HepG2 (cell line): Measurements from ENCODE around the gene HEMK1. TPM values are rescaled to one million over a fixed set of nuclear protein-coding genes. Genes with fewer than 3 reads are reported as not detected.
A peak's percentile ranks its signal among the peaks of the same experiment; 100 is the strongest.

Experiments used
- AKAP8 ChIP-seq: sonication (generic); formaldehyde crosslinking; IDR thresholded peaks from 2 replicates; pipeline ENCODE4 v1.5.1; 2020; ENCODE audit warnings: mild to moderate bottlenecking, missing genetic modification reagents
- BRD4 ChIP-seq: sonication (generic); formaldehyde crosslinking; IDR thresholded peaks from 2 replicates; pipeline ENCODE4 v1.4.0; 2020; ENCODE audit warnings: missing genetic modification reagents
- CAMTA2 ChIP-seq: sonication (generic); formaldehyde crosslinking; IDR thresholded peaks from 2 replicates; pipeline ENCODE4 v1.4.0; 2020; ENCODE audit warnings: mild to moderate bottlenecking, missing genetic modification reagents, borderline replicate concordance
- FOXA1 ChIP-seq, 2 experiments: fragments of 450-650 bp in 1 of 2; sonication (generic) in 1 of 2; formaldehyde crosslinking in 1 of 2; IDR thresholded peaks; 2 replicates each; pipeline versions ENCODE4 v1.4.0 to v1.6.1; 2016 to 2020; ENCODE audit warnings: missing genetic modification reagents in 1 of 2
- KLF9 ChIP-seq: IDR thresholded peaks from 2 replicates; pipeline ENCODE4 v1.6.1; 2016; ENCODE audit warnings: low read depth
- MED13 ChIP-seq: sonication (generic); formaldehyde crosslinking; IDR thresholded peaks from 2 replicates; pipeline ENCODE4 v1.5.0; 2020; ENCODE audit warnings: missing genetic modification reagents
- MEIS2 ChIP-seq: sonication (generic); formaldehyde crosslinking; IDR thresholded peaks from 2 replicates; pipeline ENCODE4 v1.9.0; 2021; ENCODE audit warnings: mild to moderate bottlenecking, missing genetic modification reagents
- SETDB1 ChIP-seq: sonication (generic); formaldehyde crosslinking; IDR thresholded peaks from 2 replicates; pipeline ENCODE4 v1.5.1; 2020; ENCODE audit warnings: missing genetic modification reagents, mild to moderate bottlenecking, borderline replicate concordance
- SMAD9 ChIP-seq: sonication (generic); formaldehyde crosslinking; IDR thresholded peaks from 2 replicates; pipeline ENCODE4 v1.5.1; 2020; ENCODE audit warnings: mild to moderate bottlenecking, missing genetic modification reagents
- SP2 ChIP-seq: sonication (generic); formaldehyde crosslinking; IDR thresholded peaks from 2 replicates; pipeline ENCODE4 v1.5.1; 2020; ENCODE audit warnings: mild to moderate bottlenecking, missing genetic modification reagents
- YY1 ChIP-seq: IDR thresholded peaks from 2 replicates; pipeline ENCODE4 v1.6.1; 2011; ENCODE audit warnings: low read length, low read depth, moderate library complexity, mild to moderate bottlenecking; ENCODE audit not compliant: insufficient read depth, insufficient replicate concordance
- ZBTB8A ChIP-seq: sonication (generic); formaldehyde crosslinking; IDR thresholded peaks from 2 replicates; pipeline ENCODE4 v1.4.0; 2020; ENCODE audit warnings: mild to moderate bottlenecking, low read depth, missing genetic modification reagents, borderline replicate concordance
- ZKSCAN1 ChIP-seq: fragments of 150-350 bp; IDR thresholded peaks from 2 replicates; pipeline ENCODE4 v1.6.1; 2014; ENCODE audit warnings: low read length
- ZNF260 ChIP-seq: sonication (generic); formaldehyde crosslinking; IDR thresholded peaks from 2 replicates; pipeline ENCODE4 v1.4.0; 2020; ENCODE audit warnings: missing genetic modification reagents, low read depth, mild to moderate bottlenecking, borderline replicate concordance
- ZNF33B ChIP-seq: sonication (generic); formaldehyde crosslinking; IDR thresholded peaks from 2 replicates; pipeline ENCODE4 v1.5.1; 2020; ENCODE audit warnings: mild to moderate bottlenecking, missing genetic modification reagents
- ZNF468 ChIP-seq: sonication (generic); formaldehyde crosslinking; IDR thresholded peaks from 2 replicates; pipeline ENCODE4 v1.8.0; 2022; ENCODE audit warnings: mild to moderate bottlenecking, moderate library complexity, missing genetic modification reagents
- ZNF570 ChIP-seq: sonication (generic); formaldehyde crosslinking; IDR thresholded peaks from 2 replicates; pipeline ENCODE4 v1.4.0; 2020; ENCODE audit warnings: mild to moderate bottlenecking, missing genetic modification reagents, borderline replicate concordance
- polyA plus RNA-seq, 8 experiments: library from polyadenylated mRNA; depleted of rRNA in 3 of 8; stranded (reverse) in 7 of 8; unstranded in 1 of 8; fragments of >200 nt; fragmentation: Illumina TruSeq in 4 of 8; extraction: Trizol in 4 of 8; gene quantifications; 2 replicates each; pipeline versions ENCODE4 v1.2.1 to v1.2.3, GENCODE V29; 2011 to 2016; ENCODE audit warnings: low read depth in 4 of 8, missing spikeins in 1 of 8, mixed read lengths in 1 of 8; ENCODE audit not compliant: insufficient read depth in 1 of 8
- total RNA-seq, 5 experiments: library from RNA; depleted of rRNA; stranded (reverse); fragments of >200 nt; fragmentation: Illumina TruSeq; extraction: Trizol; gene quantifications; 2 replicates each; pipeline ENCODE4 v1.2.3, GENCODE V29; 2016; ENCODE audit warnings: low read depth in 1 of 5
- TF ChIP-seq, protein P1 (sequence below): sonication (generic); formaldehyde crosslinking; IDR thresholded peaks from 2 replicates; pipeline ENCODE4 v1.4.0; 2020; ENCODE audit warnings: missing genetic modification reagents
- TF ChIP-seq, protein P2 (sequence below): sonication (generic); formaldehyde crosslinking; IDR thresholded peaks from 2 replicates; pipeline ENCODE4 v1.5.0; 2020; ENCODE audit warnings: missing genetic modification reagents
- TF ChIP-seq, protein P3 (sequence below): sonication (generic); formaldehyde crosslinking; IDR thresholded peaks from 2 replicates; pipeline ENCODE4 v1.4.0; 2020; ENCODE audit warnings: missing genetic modification reagents; ENCODE audit errors: not compliant biosample characterization
- TF ChIP-seq, protein P4 (sequence below): sonication (generic); IDR thresholded peaks from 2 replicates; pipeline ENCODE4 v1.6.1; 2016; ENCODE audit warnings: low read depth, borderline replicate concordance
- TF ChIP-seq, protein P5 (sequence below), 2 experiments: IDR thresholded peaks; 2 replicates each; pipeline ENCODE4 v1.6.1; 2011 to 2012; ENCODE audit warnings: low read length in 2 of 2, borderline replicate concordance in 1 of 2, low read depth in 1 of 2, mild to moderate bottlenecking in 1 of 2, moderate library complexity in 1 of 2

The HEMK1 gene
- total and polyA plus RNA-seq, 2 of the 13 experiments (the other 11 are each of a cell fraction or from before 2014, with no cell fraction given) = 9.8 to 12.6 TPM

DNA sequence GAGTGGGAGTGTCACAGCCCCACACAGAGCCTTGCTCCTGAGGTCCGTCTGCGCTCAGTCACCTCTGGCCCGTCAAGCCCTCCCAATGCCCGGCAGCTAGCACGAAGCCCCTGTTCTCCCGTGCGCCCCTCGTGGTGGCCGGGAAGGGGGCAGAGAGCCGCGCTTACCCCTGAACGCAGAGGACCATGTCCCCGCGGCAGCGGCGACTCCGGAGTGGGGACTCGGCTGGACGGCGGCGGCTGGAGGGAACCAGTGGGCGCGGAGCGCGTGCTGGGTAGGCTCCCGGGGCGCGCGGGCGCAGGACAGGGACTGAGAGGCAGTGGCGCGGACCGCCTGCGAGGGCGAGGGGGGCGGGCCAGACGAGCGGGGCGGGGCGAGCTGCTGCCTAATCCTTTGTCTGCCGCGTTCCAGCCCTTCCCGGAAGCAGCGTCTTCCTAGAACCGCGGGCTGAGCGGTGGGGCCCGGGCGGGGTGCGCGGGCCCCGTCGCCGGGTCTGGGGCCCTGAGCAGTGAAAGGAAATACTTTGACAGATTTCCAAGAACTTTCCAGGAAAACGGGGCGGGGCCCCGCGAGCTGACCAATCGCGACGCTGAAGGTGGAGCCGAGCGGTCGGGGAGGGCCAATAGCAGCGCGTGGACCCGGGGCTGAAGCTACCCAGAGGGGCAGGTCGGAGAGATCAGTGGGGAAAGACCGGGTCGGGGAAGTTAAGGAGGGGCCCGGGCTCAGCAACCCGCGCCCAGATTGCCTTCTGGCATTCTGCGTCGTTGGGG, 42.3 kb downstream of the HEMK1 start, which contains the start of gene CISH (continued):
- TF ChIP-seq ZNF260 (CRISPR knock-in tag) (no peak), MED13 (no peak; the same call in 1 of the 2 replicates), KLF9 (CRISPR knock-in tag) (no peak), SMAD9 (CRISPR knock-in tag) (0 out of 2 replicates have a peak, but pooled peaks have one; percentile 87), AKAP8 (CRISPR knock-in tag) (no peak; the same call in 1 of the 2 replicates), SETDB1 (CRISPR knock-in tag) (no peak), MEIS2 (CRISPR knock-in tag) (no peak; the same call in none of the 2 replicates), ZKSCAN1 (no peak), ZNF468 (CRISPR knock-in tag) (no peak), ZNF33B (CRISPR knock-in tag) (peak; percentile 94; the same call in 1 of the 2 replicates), YY1 (no peak), ZBTB8A (peak; percentile 78; the same call in 1 of the 2 replicates), CAMTA2 (CRISPR knock-in tag) (no peak; the same call in 1 of the 2 replicates), BRD4 (CRISPR knock-in tag) (no peak), SP2 (CRISPR knock-in tag) (peak; percentile 70), ZNF570 (CRISPR knock-in tag) (0 out of 2 replicates have a peak, but pooled peaks have one; percentile 88), FOXA1 (IDR thresholded peaks at IDR 0.05) (no peak), FOXA1 (CRISPR knock-in tag; IDR thresholded peaks at IDR 0.05) (no peak)
- TF ChIP-seq, protein P1, sequence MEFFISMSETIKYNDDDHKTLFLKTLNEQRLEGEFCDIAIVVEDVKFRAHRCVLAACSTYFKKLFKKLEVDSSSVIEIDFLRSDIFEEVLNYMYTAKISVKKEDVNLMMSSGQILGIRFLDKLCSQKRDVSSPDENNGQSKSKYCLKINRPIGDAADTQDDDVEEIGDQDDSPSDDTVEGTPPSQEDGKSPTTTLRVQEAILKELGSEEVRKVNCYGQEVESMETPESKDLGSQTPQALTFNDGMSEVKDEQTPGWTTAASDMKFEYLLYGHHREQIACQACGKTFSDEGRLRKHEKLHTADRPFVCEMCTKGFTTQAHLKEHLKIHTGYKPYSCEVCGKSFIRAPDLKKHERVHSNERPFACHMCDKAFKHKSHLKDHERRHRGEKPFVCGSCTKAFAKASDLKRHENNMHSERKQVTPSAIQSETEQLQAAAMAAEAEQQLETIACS = peak; percentile 80
- TF ChIP-seq, protein P2, sequence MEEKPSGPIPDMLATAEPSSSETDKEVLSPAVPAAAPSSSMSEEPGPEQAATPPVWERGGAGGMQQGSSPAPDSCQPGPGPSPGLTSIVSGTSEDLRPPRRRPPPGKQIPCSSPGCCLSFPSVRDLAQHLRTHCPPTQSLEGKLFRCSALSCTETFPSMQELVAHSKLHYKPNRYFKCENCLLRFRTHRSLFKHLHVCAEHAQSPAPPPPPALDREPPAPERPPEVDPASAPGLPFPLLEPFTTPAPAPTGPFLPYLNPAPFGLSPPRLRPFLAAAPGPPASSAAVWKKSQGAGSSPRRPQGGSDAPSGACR = no peak
- TF ChIP-seq, protein P3, sequence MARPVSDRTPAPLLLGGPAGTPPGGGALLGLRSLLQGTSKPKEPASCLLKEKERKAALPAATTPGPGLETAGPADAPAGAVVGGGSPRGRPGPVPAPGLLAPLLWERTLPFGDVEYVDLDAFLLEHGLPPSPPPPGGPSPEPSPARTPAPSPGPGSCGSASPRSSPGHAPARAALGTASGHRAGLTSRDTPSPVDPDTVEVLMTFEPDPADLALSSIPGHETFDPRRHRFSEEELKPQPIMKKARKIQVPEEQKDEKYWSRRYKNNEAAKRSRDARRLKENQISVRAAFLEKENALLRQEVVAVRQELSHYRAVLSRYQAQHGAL (CRISPR knock-in tag) = no peak
- TF ChIP-seq, protein P4, sequence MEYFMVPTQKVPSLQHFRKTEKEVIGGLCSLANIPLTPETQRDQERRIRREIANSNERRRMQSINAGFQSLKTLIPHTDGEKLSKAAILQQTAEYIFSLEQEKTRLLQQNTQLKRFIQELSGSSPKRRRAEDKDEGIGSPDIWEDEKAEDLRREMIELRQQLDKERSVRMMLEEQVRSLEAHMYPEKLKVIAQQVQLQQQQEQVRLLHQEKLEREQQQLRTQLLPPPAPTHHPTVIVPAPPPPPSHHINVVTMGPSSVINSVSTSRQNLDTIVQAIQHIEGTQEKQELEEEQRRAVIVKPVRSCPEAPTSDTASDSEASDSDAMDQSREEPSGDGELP = peak; percentile 49; the same call in 1 of the 2 replicates
- TF ChIP-seq, protein P5, sequence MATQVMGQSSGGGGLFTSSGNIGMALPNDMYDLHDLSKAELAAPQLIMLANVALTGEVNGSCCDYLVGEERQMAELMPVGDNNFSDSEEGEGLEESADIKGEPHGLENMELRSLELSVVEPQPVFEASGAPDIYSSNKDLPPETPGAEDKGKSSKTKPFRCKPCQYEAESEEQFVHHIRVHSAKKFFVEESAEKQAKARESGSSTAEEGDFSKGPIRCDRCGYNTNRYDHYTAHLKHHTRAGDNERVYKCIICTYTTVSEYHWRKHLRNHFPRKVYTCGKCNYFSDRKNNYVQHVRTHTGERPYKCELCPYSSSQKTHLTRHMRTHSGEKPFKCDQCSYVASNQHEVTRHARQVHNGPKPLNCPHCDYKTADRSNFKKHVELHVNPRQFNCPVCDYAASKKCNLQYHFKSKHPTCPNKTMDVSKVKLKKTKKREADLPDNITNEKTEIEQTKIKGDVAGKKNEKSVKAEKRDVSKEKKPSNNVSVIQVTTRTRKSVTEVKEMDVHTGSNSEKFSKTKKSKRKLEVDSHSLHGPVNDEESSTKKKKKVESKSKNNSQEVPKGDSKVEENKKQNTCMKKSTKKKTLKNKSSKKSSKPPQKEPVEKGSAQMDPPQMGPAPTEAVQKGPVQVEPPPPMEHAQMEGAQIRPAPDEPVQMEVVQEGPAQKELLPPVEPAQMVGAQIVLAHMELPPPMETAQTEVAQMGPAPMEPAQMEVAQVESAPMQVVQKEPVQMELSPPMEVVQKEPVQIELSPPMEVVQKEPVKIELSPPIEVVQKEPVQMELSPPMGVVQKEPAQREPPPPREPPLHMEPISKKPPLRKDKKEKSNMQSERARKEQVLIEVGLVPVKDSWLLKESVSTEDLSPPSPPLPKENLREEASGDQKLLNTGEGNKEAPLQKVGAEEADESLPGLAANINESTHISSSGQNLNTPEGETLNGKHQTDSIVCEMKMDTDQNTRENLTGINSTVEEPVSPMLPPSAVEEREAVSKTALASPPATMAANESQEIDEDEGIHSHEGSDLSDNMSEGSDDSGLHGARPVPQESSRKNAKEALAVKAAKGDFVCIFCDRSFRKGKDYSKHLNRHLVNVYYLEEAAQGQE (IDR thresholded peaks at IDR 0.05; ENCODE audit: borderline replicate concordance in 1 of 2, low read depth in 1 of 2, low read length in 2 of 2) = peak in 1 of 2 experiments; percentile 25; a peak in 1 of 4 replicates
